Esophagus muscularis mucosa (tissue), 3 donors: ENCODE results near the gene XYLT2.

Experiments
- CTCF ChIP-seq, 3 experiments: fragments of 200-600 bp in 2 of 3; fragments of 450-650 bp in 1 of 3; sonication (generic) in 2 of 3; IDR thresholded peaks; one replicate each; pipeline ENCODE4 v1.5.1; 2017 to 2019; ENCODE audit warnings: antibody characterized with exemption in 3 of 3, mild to moderate bottlenecking in 2 of 3, moderate library complexity in 1 of 3
- POLR2AphosphoS5 ChIP-seq, 2 donors: sonication (generic); formaldehyde crosslinking; IDR thresholded peaks; one replicate each; pipeline ENCODE4 v1.6.1; 2017; ENCODE audit warnings: antibody characterized with exemption in 2 of 2

- no peak for TF ChIP-seq POLR2AphosphoS5 (IDR thresholded peaks at IDR 0.05)
- TF ChIP-seq CTCF (IDR thresholded peaks at IDR 0.05) = no peak
Observed at GRCh38 chr17:50406578-50406977, 60.7 kb downstream of the XYLT2 start.
